Glomerular visceral epithelial cell (primary cell): ENCODE data around the gene RNF224.
"Not testable (repeated sequence)": the region's sequence is repeated elsewhere in the genome, so short reads cannot be mapped to it uniquely, and the experiment has no call there.

ENCODE experiments used
- DNase-seq: peaks from one replicate; pipeline ENCODE4 v3.0.0-alpha.2; 2016; ENCODE audit errors: extremely low spot score

Gene RNF224

GRCh38 chr9:137240841-137241489 lies 13.7 kb downstream of the RNF224 start, which contains the start of gene TUBB4B:
TSS of gene TUBB4B (plus strand) at chr9:137241287. CDS start at chr9:137241361, 74 bp downstream.
- DNase-seq: peak; percentile 100

- peak; percentile 68 for DNase-seq
Observed at GRCh38 chr9:137241490-137242268, 14.4 kb downstream of the RNF224 start.

DNA sequence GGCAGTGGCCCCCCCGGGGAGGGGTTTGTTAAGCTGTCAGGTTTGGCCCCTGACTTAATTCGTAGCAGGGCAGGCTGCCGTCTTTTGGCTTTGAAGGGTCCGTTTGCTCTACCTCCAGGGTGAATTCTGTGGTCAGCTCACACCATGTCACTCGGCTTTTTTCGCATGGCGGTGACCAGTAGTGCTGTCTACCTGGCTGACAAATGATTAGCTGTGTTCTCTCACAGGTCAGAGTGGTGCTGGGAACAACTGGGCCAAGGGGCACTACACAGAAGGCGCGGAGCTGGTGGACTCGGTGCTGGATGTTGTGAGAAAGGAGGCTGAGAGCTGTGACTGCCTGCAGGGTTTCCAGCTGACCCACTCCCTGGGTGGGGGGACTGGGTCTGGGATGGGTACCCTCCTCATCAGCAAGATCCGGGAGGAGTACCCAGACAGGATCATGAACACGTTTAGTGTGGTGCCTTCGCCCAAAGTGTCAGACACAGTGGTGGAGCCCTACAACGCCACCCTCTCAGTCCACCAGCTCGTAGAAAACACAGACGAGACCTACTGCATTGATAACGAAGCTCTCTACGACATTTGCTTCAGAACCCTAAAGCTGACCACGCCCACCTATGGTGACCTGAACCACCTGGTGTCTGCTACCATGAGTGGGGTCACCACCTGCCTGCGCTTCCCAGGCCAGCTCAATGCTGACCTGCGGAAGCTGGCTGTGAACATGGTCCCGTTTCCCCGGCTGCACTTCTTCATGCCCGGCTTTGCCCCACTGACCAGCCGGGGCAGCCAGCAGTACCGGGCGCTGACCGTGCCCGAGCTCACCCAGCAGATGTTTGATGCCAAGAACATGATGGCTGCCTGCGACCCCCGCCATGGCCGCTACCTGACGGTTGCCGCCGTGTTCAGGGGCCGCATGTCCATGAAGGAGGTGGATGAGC lies 15.2 kb downstream of the RNF224 start:
- no peak for DNase-seq

DNA sequence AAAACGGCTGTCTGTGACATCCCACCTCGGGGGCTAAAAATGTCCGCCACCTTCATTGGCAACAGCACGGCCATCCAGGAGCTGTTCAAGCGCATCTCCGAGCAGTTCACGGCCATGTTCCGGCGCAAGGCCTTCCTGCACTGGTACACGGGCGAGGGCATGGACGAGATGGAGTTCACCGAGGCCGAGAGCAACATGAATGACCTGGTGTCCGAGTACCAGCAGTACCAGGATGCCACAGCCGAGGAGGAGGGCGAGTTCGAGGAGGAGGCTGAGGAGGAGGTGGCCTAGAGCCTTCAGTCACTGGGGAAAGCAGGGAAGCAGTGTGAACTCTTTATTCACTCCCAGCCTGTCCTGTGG lies 15.9 kb downstream of the RNF224 start:
- not testable (repeated sequence) for DNase-seq

- DNase-seq: peak; percentile 40
Observed at GRCh38 chr9:137243626-137244485, 16.6 kb downstream of the RNF224 start.

- no peak for DNase-seq
Observed at GRCh38 chr9:137244486-137245449, 17.5 kb downstream of the RNF224 start.

GRCh38 chr9:137245450-137246421 lies 18.4 kb downstream of the RNF224 start:
- no peak for DNase-seq

GRCh38 chr9:137247135-137247915 lies 20.0 kb downstream of the RNF224 start:
- no peak for DNase-seq

GRCh38 chr9:137247916-137248175 lies 20.5 kb downstream of the RNF224 start:
- no peak for DNase-seq

DNA sequence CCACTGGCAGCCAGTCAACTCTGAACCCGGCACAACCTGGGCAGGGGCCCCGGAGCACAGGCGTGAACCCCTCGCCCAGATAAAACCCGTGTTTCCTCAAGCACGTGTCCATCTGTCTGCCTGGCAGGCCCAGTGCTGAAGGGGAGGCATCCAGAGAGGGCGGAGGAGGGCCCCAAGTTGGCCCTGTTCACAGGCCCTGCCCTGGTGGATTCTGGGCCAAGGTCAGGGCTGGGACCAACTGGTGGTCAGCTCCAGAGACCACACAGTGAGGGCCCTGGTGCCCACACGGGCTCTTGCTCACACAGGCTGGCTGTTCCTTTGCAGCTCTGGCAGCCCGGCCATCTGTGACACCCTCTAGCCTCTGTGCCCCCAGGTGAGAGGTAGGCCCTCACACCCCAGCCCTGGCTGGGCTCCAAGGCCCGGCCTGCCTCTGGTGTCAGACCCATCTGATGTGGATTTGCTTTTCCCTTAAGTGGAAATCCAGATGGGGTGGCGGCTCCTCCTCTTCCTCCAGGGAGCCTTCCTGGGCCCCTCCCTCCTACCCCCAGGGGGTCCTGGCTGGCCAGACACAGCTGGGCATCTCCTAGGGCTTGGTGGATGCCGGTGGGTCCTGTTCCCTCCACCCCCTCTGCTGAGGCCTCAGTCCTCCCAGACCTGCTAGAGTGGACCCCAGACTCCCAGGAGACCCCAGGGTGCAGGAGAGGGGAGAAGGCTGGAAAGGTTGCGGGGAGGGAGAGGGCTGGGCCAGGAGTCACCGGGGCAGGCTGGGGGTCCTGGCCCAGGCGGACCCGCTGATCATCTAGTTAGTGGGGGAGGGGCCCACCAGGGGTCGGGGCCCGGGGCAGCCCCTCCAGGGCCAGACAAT lies 23.3 kb downstream of the RNF224 start:
- no peak for DNase-seq

DNA sequence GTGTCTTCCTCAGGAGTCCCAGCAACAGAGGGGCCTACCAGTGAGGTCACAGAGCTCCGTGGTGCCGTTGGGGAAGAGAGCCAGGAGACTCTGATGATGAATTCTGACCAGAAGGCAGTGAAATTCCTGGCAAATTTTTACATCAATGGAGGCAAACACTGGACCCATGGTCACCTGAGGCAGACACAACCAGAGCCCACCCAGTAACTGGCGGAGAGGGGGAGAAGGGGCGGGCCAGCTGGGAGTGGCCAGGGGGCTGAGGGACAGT lies 23.8 kb downstream of the RNF224 start, which contains the start of gene STPG3:
Gene STPG3, plus strand, starts transcription at position 93 of the 268 bp plus-strand sequence. Its CDS starts 1 bp downstream, at position 94.
- DNase-seq: no peak

DNA sequence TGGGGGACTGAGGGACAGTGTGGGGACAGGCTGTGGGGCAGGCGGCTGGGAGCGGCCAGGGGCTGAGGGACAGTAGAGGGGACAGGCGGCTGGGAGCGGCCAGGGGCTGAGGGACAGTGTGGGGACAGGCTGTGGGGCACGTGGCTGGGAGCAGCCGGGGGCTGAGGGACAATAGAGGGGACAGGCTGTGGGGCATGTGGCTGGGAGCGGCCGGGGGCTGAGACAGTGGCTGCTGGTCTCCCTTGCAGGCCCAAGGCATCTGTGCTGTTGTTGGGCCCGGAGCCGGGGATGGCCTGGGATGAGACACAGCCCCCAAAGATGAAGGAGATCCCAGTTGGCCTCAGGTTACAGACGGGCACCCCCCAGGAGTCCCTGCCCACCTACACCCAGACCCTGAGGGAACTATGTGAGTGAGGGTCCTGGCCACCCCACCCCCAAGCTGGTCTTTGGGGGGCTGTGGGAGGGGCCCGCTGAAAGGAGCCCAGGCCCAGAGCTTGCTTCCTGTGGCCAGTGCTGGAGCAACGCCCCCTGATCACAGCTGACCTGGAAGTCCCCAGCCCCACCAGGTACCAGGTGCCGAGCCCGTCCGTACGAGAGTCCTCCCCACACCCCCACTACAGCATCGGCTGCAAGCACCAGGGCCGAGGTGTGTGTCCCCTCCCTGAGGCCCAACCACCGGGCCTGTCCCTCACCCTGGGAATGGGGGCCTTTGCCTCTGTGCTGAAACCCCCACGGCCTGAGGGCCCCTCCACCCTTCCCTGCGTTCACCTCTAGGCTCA lies 24.4 kb downstream of the RNF224 start:
- no peak for DNase-seq

- DNase-seq: no peak
Observed at GRCh38 chr9:137252555-137253506, 25.5 kb downstream of the RNF224 start.

- DNase-seq: no peak
Observed at GRCh38 chr9:137253717-137254623, 26.7 kb downstream of the RNF224 start.
